Stimulated activated CD8-positive, alpha-beta memory T cell treated with anti-CD3 and anti-CD28 coated beads, Interleukin-4, amount 100 ng/mL, for 4 hours (primary cell): ENCODE data around the gene CRACR2A.

ENCODE experiments used
- DNase-seq, 2 donors: peaks; one replicate each; pipeline ENCODE4 v3.0.0-alpha.2; 2020; ENCODE audit warnings: low read depth in 2 of 2, low spot score in 1 of 2

Gene CRACR2A

GRCh38 chr12:3684449-3685051 is 68.4 kb downstream of the CRACR2A start:
- no peak for DNase-seq

GRCh38 chr12:3683670-3684069 is 69.2 kb downstream of the CRACR2A start:
- no peak for DNase-seq

GRCh38 chr12:3681595-3682061 is 71.3 kb downstream of the CRACR2A start:
- no peak for DNase-seq

- no peak for DNase-seq
Observed at GRCh38 chr12:3680919-3681594, 71.9 kb downstream of the CRACR2A start.

GRCh38 chr12:3679831-3680230 is 73.1 kb downstream of the CRACR2A start:
- no peak for DNase-seq

GRCh38 chr12:3677609-3678008 is 75.3 kb downstream of the CRACR2A start:
- DNase-seq = no peak

- no peak for DNase-seq
Observed at GRCh38 chr12:3673981-3674708, 78.8 kb downstream of the CRACR2A start.

- no peak for DNase-seq
Observed at GRCh38 chr12:3672113-3672509, 80.8 kb downstream of the CRACR2A start.

- no peak for DNase-seq
Observed at GRCh38 chr12:3671330-3672112, 81.4 kb downstream of the CRACR2A start.

GRCh38 chr12:3670083-3670620 is 82.8 kb downstream of the CRACR2A start:
- no peak for DNase-seq

GRCh38 chr12:3669594-3669993 is 83.3 kb downstream of the CRACR2A start:
- DNase-seq = no peak

- no peak for DNase-seq
Observed at GRCh38 chr12:3668479-3669165, 84.3 kb downstream of the CRACR2A start.

- no peak for DNase-seq
Observed at GRCh38 chr12:3667485-3667884, 85.4 kb downstream of the CRACR2A start.

- no peak for DNase-seq
Observed at GRCh38 chr12:3666441-3666840, 86.5 kb downstream of the CRACR2A start.

- no peak for DNase-seq
Observed at GRCh38 chr12:3662521-3662921, 90.4 kb downstream of the CRACR2A start.

- no peak for DNase-seq
Observed at GRCh38 chr12:3661028-3661427, 91.9 kb downstream of the CRACR2A start.

GRCh38 chr12:3658327-3659163 is 94.4 kb downstream of the CRACR2A start:
- DNase-seq = no peak

- DNase-seq = no peak
Observed at GRCh38 chr12:3656946-3657622, 95.8 kb downstream of the CRACR2A start.

GRCh38 chr12:3655328-3655900 is 97.5 kb downstream of the CRACR2A start:
- no peak for DNase-seq
